Natural killer cell treated with Interleukin-12 subunit alpha and Interleukin-12 subunit beta and Interleukin-15 and Interleukin-18, amount 100 ng/mL, for 72 hours (primary cell): ENCODE results near the gene CD109. TPM values are rescaled to one million over a fixed set of nuclear protein-coding genes. Genes with fewer than 3 reads are reported as not detected.
A peak's percentile ranks its signal among the peaks of the same experiment; 100 is the strongest.
"Not testable (repeated sequence)": the region's sequence is repeated elsewhere in the genome, so short reads cannot be mapped to it uniquely, and the experiment has no call there.

Experiments used
- ATAC-seq, 2 donors: fragments of 150-1000 bp; cut with Tn5 transposase in 1 of 2; sonication (Bioruptor Pico), chemical (Tn5 transposase) in 1 of 2; 2 replicates each; pipeline ENCODE4 v1.10.0; 2021
- DNase-seq: peaks from one replicate; pipeline ENCODE4 v3.0.0; 2022; ENCODE audit warnings: low spot score
- H3K27ac Mint-ChIP-seq, 2 donors: 1 replicate in 1 of 2; 2 replicates in 1 of 2; pipeline ENCODE4 v1.8.0; 2022; ENCODE audit warnings: mixed read lengths in 2 of 2, mild to moderate bottlenecking in 1 of 2, moderate library complexity in 1 of 2
- H3K27me3 Mint-ChIP-seq, 2 donors: 1 replicate in 1 of 2; 2 replicates in 1 of 2; pipeline ENCODE4 v1.8.0; 2022; ENCODE audit warnings: mixed read lengths in 2 of 2
- H3K36me3 Mint-ChIP-seq: one replicate; pipeline ENCODE4 v1.8.0; 2022; ENCODE audit warnings: mixed read lengths
- H3K4me1 Mint-ChIP-seq, 2 donors: 1 replicate in 1 of 2; 2 replicates in 1 of 2; pipeline ENCODE4 v1.8.0; 2022; ENCODE audit warnings: low read depth in 2 of 2, mixed read lengths in 2 of 2, mild to moderate bottlenecking in 1 of 2
- H3K4me3 Mint-ChIP-seq: one replicate; pipeline ENCODE4 v1.8.0; 2022; ENCODE audit warnings: mixed read lengths
- H3K9me3 Mint-ChIP-seq: 2 replicates; pipeline ENCODE4 v1.8.0; 2022; ENCODE audit warnings: mixed read lengths
- total RNA-seq, 2 donors: library from RNA; stranded (reverse); gene quantifications; one replicate each; pipeline ENCODE4 v1.2.3, GENCODE V29; 2022

Gene CD109
- total RNA-seq, 2 donors from 2014 or later, result 0.43 to 2.2 TPM

DNA sequence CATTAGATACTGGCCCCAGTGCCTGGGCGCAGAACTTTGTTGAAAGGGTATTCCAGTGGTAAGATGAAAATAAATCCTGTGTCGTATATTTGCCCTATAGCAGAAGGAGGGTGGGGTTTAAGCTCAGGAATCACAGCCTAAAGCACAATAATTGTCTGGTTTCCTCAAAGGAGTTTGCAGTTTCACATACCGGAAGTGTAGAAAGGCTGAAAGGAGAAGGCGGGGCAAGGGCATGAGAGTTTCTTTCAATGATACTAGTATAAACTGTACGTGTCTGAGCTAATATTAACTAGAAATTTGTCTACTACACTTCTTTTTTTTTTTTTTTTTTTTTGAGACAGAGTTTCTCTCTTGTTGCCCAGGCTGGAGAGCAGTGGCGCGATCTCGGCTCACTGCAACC is 29.2 kb downstream of the CD109 start:
- Mint-ChIP-seq H3K4me3 (peak overlapping the region; percentile 56), H3K27ac (peak overlapping the region in 1 of 2 donors; percentile 44), H3K4me1 (peaks cover 17 to 25% of the 10 kb centered on the region in 2 donors)
- not testable (repeated sequence) for H3K9me3 Mint-ChIP-seq, DNase-seq, H3K27me3 Mint-ChIP-seq, H3K36me3 Mint-ChIP-seq
- peak in 1 of 2 donors; percentile 60 for ATAC-seq

DNA sequence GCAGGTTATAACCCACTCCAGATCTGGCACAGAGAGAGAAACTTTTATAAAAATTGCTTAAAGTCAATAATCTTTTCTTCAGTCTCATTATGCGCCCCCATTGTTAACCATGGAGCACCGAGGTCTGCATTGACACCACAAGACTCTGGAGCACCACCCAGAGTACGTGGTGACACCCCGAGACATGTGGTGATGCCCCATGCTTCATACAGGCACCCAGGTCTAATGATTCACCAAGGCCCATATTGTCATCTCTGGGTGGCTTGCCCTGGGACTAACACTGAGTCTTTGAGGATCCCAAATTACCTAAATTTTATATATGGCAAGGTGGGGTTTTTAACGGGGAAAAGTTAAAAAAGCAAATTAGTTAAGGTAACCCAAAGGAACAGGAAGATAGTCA is 31.1 kb downstream of the CD109 start:
- Mint-ChIP-seq H3K4me1 (peaks cover 17 to 25% of the 10 kb centered on the region in 2 donors), H3K36me3 (no peaks in the 10 kb centered on the region), H3K4me3 (no peak overlapping the region), H3K27me3 (no peaks in the 10 kb centered on the region), H3K27ac (no peak overlapping the region), H3K9me3 (no peaks in the 10 kb centered on the region)
- ATAC-seq (no peak), DNase-seq (no peak)

DNA sequence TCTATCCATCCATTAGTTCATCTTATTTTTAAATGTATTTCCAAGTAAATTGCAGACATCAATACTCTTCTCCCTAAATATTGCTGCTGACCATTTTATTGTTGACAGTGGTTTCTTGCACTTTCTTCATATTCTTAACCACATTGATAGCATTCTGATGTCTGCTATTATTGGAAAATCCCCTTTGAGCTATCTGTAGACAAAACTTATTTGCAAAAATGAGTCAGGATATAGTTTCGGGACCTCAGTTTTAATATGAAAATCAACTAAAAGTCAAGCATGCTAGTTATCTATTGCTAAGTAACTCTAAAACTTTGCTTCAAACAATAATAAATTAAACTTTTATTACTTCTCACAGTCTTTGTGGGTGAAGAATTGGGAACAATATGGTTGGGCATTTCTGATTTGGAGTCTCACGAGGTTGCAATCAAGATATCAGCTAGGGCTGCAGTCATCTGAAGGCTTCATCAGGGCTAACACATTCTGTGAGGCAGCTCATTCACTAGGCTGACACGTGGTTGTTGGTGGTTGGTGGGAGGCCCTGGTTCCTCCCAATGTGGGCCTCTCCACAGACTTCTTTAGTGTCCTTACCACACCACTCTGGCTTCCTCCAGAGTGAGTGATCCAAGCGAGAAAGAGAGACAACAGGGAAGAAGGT is 32.7 kb downstream of the CD109 start:
- Mint-ChIP-seq H3K36me3 (no peaks in the 10 kb centered on the region), H3K27me3 (no peaks in the 10 kb centered on the region), H3K27ac (peak overlapping the region; percentile 11 to 36), H3K4me3 (peak overlapping the region; percentile 27), H3K4me1 (peaks cover 6 to 16% of the 10 kb centered on the region in 2 donors), H3K9me3 (no peaks in the 10 kb centered on the region)
- DNase-seq (no peak), ATAC-seq (peak; percentile 71 to 92)

DNA sequence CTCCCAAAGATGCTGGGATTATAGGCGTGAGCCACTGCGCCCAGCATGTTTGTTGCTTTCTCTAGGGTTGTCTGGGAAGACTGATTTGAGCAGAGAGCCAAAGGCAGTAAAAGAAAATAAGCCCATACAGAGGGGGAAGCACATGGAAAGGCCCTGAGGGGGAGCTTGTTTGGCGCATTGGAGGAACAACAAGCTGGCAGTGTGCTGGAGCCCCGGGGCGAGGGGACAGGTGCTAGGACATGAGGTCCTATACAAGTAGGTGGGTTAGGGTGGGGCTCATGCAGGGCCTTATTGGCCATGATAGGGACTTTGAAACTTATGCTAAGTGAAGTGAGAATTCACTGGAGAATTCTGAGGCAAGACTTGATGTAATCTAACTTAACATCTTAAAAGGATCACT is 35.3 kb downstream of the CD109 start:
- Mint-ChIP-seq H3K9me3 (no peaks in the 10 kb centered on the region), H3K36me3 (no peaks in the 10 kb centered on the region), H3K27ac (no peak overlapping the region), H3K27me3 (no peaks in the 10 kb centered on the region), H3K4me3 (no peak overlapping the region), H3K4me1 (peaks cover 3 to 11% of the 10 kb centered on the region in 2 donors)
- ATAC-seq (no peak), DNase-seq (no peak)

DNA sequence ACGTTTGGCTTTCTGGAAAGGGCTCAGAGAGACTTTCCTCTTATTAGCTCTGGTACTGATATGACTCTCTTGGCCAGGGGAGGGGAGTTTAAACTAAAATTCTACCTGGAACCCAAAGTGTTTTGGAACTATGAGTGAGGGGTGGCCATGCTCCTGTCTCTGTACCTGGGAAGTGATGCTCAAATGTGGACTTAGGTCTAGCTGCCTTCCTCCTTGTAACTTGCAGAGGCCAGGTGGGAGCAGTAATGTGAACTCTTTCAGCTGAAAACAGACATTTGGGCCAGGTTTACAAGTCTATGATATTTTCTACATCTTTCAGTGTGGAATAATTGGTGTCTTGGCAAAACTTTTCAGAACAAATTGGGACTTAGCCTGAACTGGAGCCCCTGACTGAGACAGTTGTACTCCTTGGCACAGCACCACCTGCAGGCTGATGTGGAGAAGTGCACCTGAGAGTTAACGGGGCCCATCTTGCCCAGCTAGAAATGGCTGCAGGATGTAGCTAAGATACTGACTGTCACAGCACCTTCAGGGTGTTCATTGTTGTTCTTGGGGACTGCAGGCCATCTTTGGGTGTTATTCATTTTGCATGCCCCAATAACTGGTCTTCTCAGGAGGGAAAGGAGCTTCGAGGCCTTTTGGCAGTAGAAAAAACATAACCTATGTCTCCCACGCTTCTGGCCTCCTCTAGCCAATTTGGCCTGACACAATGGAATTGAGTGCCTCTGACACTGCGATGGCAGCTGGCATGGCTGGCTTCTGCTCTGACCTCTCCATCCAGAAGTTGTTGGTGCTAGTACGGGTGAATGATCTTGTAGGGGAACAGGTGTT is 37.1 kb downstream of the CD109 start:
- Mint-ChIP-seq H3K4me1 (peaks cover 3 to 11% of the 10 kb centered on the region in 2 donors), H3K36me3 (no peaks in the 10 kb centered on the region), H3K4me3 (no peak overlapping the region), H3K27me3 (no peaks in the 10 kb centered on the region), H3K27ac (no peak overlapping the region), H3K9me3 (no peaks in the 10 kb centered on the region)
- ATAC-seq (peak; percentile 71 to 81), DNase-seq (peak; percentile 69)

DNA sequence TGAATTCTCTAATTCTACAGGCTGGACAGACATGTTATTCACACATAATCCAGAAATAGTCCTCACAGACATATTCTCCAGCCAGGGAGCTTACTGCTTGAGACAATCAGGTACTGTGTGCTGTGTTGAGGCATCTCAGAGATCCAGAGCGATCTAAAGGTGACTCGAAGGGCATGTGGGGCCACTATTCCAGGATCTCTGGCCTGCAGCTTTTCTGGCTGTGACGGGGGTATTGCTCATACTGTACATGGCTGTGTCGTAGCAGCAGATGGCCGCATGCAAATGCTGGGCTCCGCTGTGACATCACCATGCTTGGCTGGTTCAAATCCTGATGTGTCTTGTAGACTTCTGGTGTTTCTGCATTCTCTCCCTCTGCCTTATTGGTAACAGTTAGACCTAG is 37.8 kb downstream of the CD109 start:
- DNase-seq (no peak), ATAC-seq (no peak)
- Mint-ChIP-seq H3K4me3 (no peak overlapping the region), H3K9me3 (no peaks in the 10 kb centered on the region), H3K27me3 (no peaks in the 10 kb centered on the region), H3K27ac (no peak overlapping the region), H3K36me3 (no peaks in the 10 kb centered on the region), H3K4me1 (peaks cover 3 to 4% of the 10 kb centered on the region in 2 donors)

DNA sequence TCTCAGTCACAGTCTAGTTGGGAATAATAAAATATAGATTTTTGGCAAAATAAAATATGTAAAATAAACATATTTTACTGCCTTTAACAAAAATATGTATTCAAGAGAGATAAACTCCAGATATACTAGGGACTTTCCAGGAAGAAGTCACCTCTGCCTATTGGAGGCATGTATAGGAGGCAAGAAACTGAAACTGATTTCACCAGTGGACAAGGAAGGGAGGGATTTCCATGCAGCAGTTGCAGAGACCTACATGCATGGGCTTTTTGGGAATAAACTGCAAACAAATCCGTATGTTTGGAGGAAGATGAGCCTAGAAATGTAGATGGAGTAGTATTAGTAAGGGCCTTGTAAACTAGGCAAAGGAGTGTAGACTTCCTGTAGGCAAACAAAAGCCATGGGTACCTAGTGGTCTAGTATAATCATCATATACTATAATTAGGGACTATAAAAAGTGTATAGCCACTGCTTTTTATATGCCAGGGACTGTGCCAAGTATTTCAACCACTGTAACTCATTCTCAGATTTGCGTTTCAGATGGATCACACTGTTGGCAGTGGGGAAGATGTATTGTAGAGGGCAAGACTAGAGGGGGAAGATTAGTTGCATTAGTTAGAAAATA is 38.9 kb downstream of the CD109 start:
- Mint-ChIP-seq H3K4me3 (no peak overlapping the region), H3K4me1 (no peaks in the 10 kb centered on the region), H3K27ac (no peak overlapping the region), H3K27me3 (no peaks in the 10 kb centered on the region), H3K9me3 (no peaks in the 10 kb centered on the region), H3K36me3 (no peaks in the 10 kb centered on the region)
- DNase-seq (no peak), ATAC-seq (no peak)

DNA sequence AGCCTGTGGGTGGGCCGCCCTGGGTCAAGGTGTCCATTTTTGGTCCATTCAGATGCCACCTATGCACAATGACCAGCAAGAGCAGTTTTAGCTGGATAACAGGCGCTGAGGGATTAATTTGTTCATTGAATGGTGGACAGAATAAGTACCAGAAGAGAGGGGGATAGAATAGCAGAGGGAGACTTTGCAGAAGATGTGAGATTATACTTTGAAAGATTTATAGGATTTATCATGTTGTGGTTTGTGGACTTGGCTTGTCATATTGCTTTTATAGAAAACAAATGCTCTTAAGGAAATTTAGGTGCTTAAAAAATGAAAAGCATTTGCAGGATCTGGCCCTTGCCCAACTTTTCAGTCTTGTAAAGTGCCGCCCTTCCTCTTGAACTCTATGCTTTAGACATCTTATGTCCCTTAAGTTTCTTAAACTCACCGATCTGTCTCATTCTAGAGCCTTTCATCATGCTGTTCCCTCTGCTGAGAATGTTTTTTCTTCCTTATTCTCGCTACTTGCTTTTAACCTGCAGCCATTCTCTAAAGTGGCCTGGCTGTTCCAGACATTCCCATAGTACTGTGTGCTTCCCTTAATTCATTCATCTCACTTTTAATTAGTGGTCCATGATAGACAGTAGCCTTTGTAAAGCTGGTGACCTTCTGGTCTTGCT is 42.5 kb downstream of the CD109 start:
- H3K36me3 Mint-ChIP-seq, result no peaks in the 10 kb centered on the region
- no peak overlapping the region for H3K4me3 Mint-ChIP-seq
- ATAC-seq (no peak), DNase-seq (no peak)
- no peaks in the 10 kb centered on the region for H3K27me3 Mint-ChIP-seq
- H3K27ac Mint-ChIP-seq, result no peak overlapping the region
- H3K4me1 Mint-ChIP-seq, result no peaks in the 10 kb centered on the region
- H3K9me3 Mint-ChIP-seq, result no peaks in the 10 kb centered on the region

DNA sequence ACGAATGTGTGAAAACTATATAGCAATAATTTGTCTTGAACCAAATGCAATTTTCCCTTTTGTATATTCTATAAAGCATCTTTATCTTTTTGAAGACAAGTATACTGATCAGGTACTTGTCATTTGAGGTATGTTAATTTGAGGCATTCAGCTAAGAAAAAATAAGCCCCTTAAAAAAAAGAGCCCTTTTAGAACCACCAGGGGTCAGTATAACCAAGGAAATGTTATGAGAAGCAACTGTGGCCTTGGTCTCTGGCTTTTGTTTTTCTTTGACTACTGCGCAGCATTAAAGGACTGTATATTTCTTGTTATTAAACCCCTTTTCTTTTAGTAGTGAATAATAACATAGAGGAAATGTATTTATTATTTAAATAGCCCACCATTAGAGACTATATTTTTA is 43.1 kb downstream of the CD109 start:
- Mint-ChIP-seq H3K27ac (no peak overlapping the region), H3K9me3 (no peaks in the 10 kb centered on the region), H3K36me3 (no peaks in the 10 kb centered on the region), H3K4me3 (no peak overlapping the region), H3K4me1 (no peaks in the 10 kb centered on the region), H3K27me3 (no peaks in the 10 kb centered on the region)
- ATAC-seq (no peak), DNase-seq (no peak)

DNA sequence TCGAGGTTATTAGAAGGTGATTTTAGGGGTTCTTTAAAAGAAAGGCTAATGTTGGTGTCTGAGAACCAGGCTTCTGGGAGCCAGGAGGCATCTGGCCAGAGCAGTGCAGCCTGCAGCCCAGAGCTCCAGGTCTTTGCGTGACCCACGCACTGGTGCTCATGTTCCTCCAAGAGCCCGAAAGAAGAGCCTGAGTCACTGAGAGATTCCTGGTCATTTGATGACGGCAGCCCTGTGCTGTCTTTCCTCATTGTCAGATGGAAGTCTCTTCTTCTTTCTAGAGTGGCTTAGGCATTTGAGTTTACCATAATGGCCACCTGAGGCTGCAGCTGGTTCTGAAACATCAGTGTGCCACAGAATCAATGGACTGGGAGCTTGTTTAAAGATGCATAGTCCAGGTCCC is 46.4 kb downstream of the CD109 start:
- no peak overlapping the region for H3K27ac Mint-ChIP-seq
- no peaks in the 10 kb centered on the region for H3K4me1 Mint-ChIP-seq
- H3K36me3 Mint-ChIP-seq, result no peaks in the 10 kb centered on the region
- H3K9me3 Mint-ChIP-seq, result no peaks in the 10 kb centered on the region
- H3K4me3 Mint-ChIP-seq, result no peak overlapping the region
- H3K27me3 Mint-ChIP-seq, result no peaks in the 10 kb centered on the region
- ATAC-seq (no peak), DNase-seq (no peak)

DNA sequence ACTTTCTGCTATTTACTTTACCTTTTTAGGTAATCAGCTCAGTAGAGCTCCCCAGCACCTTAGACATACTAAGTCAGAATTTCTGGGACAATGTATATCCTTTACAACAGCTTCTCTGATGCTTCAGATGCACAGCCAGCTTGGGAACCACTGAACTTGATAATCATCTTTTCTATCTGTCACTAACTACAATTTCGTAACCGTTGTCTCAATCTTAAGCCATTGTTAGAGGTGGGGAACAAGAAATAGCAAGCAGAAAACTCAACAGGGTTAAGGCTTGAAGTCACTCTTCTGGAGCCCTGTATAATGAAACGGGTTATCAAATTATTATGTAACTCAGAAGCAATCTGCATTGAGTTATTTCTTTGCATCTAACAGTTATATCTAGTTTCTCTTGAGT is 47.1 kb downstream of the CD109 start:
- Mint-ChIP-seq H3K4me1 (no peaks in the 10 kb centered on the region), H3K36me3 (no peaks in the 10 kb centered on the region), H3K9me3 (no peaks in the 10 kb centered on the region), H3K4me3 (no peak overlapping the region), H3K27me3 (no peaks in the 10 kb centered on the region), H3K27ac (no peak overlapping the region)
- ATAC-seq (no peak), DNase-seq (no peak)

DNA sequence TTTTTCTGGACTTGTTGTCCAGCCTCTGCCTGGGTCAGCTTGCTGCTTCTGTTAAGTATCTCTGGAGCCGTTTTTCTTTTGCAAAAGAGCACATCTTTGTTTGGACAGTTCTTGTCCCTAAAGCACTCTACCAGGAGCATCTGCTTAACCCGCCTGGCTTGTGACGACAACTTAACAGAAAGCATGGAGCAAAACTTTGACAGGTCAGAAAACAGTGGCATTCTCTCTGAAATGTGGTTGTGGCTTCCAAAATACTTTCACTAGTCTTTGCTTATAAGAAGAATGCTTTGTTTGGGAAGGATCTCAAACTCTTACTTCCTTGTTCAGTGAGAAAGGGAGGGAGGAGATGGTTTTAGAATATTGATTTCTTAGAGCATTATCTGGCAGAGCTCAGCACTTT is 47.6 kb downstream of the CD109 start:
- Mint-ChIP-seq H3K4me3 (no peak overlapping the region), H3K27me3 (no peaks in the 10 kb centered on the region), H3K9me3 (no peaks in the 10 kb centered on the region), H3K36me3 (no peaks in the 10 kb centered on the region), H3K4me1 (no peaks in the 10 kb centered on the region), H3K27ac (no peak overlapping the region)
- ATAC-seq, result no peak
- no peak for DNase-seq

DNA sequence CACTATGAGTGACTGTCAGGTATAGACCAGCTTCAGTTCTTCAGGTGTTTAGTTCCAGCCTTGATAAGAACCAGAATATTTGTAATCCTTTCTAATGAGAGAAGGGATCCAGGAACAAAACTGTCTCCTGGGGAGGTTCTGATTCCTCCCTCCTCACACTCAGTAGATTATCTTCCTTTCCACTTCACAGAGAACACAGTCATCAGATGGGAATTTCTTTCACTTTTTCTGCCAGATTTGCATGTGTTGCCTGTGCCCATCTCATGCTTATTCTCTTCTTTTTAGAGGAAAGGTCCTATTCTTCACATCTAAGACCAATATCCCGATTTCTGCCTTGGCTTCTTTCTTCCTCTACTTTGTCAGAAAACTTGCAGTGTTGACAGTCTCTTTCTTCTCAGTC is 50.8 kb downstream of the CD109 start:
- H3K27me3 Mint-ChIP-seq, result no peaks in the 10 kb centered on the region
- no peaks in the 10 kb centered on the region for H3K36me3 Mint-ChIP-seq
- H3K4me3 Mint-ChIP-seq, result no peak overlapping the region
- ATAC-seq (no peak), DNase-seq (no peak)
- no peak overlapping the region for H3K27ac Mint-ChIP-seq
- H3K4me1 Mint-ChIP-seq, result no peaks in the 10 kb centered on the region
- H3K9me3 Mint-ChIP-seq, result no peaks in the 10 kb centered on the region

DNA sequence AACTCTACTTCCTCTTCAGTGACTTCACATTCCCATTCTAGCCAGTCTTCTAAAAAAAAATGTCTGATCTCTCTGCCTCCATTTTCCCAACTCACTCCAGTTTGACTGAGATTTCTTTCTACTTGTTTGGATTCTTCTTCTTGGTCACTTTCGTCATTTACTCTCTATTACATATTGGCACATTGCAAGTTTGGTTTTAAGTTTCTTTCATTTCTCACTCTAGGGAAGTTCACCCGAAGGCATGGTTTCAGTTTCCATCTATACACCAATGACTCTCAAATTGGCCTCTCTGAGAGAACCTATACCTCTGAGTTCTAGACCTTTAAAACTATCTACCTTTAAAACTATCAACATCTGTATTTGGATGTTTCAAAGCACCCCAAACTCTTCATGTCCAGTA is 51.3 kb downstream of the CD109 start:
- no peaks in the 10 kb centered on the region for H3K4me1 Mint-ChIP-seq
- H3K9me3 Mint-ChIP-seq, result no peaks in the 10 kb centered on the region
- no peak for DNase-seq
- no peak overlapping the region for H3K4me3 Mint-ChIP-seq
- H3K27me3 Mint-ChIP-seq, result no peaks in the 10 kb centered on the region
- H3K36me3 Mint-ChIP-seq, result no peaks in the 10 kb centered on the region
- peak; percentile 86 to 87 for ATAC-seq
- no peak overlapping the region for H3K27ac Mint-ChIP-seq
